Small intestine (tissue), 7 donors: ENCODE data around the gene CCDC149. TPM values are rescaled to one million over a fixed set of nuclear protein-coding genes. Genes with fewer than 3 reads are reported as not detected.

Experiments
- DNase-seq, 2 donors: peaks; one replicate each; pipeline versions ENCODE4 v3.0.0 to v3.0.0-alpha.2; 2013
- FAIRE-seq: peaks from 2 replicates; lab custom pipeline; 2012; peaks lifted over from hg19 to GRCh38; lab: Jason Lieb, UNC
- H3K27ac ChIP-seq, 3 donors: one replicate each; pipeline ENCODE4 v1.5.1; 2013; ENCODE audit warnings: low read length in 2 of 3, mild to moderate bottlenecking in 2 of 3, control low read depth in 1 of 3, inconsistent platforms in 1 of 3, low read depth in 1 of 3, moderate library complexity in 1 of 3
- H3K27me3 ChIP-seq, 3 donors: one replicate each; pipeline ENCODE4 v1.6.1; 2013; ENCODE audit warnings: low read length in 3 of 3, inconsistent platforms in 1 of 3; ENCODE audit not compliant: control insufficient read depth in 3 of 3, insufficient read depth in 3 of 3
- H3K36me3 ChIP-seq, 3 donors: one replicate each; pipeline ENCODE4 v1.6.1; 2013; ENCODE audit warnings: low read length in 3 of 3, inconsistent platforms in 1 of 3, low read depth in 1 of 3, mild to moderate bottlenecking in 1 of 3, moderate library complexity in 1 of 3; ENCODE audit not compliant: control insufficient read depth in 3 of 3, insufficient read depth in 2 of 3
- H3K4me1 ChIP-seq, 3 donors: one replicate each; pipeline ENCODE4 v1.6.1; 2013; ENCODE audit warnings: low read length in 2 of 3, inconsistent platforms in 1 of 3, low read depth in 1 of 3, mild to moderate bottlenecking in 1 of 3, moderate library complexity in 1 of 3; ENCODE audit not compliant: control insufficient read depth in 3 of 3, insufficient read depth in 2 of 3
- H3K4me3 ChIP-seq, 3 donors: one replicate each; pipeline ENCODE4 v1.5.1; 2013; ENCODE audit warnings: low read length in 3 of 3, control low read depth in 1 of 3, inconsistent platforms in 1 of 3, low read depth in 1 of 3, mild to moderate bottlenecking in 1 of 3, moderate library complexity in 1 of 3
- H3K9me3 ChIP-seq, 2 donors: one replicate each; pipeline ENCODE4 v1.6.1; 2013; ENCODE audit warnings: low read depth in 1 of 2, low read length in 1 of 2; ENCODE audit not compliant: control insufficient read depth in 2 of 2, insufficient read depth in 1 of 2
- WGBS, 3 donors: extraction: QIAGEN DNeasy Blood & Tissue Kit; methylation state at CpG; one replicate each; pipeline ENCODE4 v1.1.7; 2013; 5-methylcytosine and 5-hydroxymethylcytosine counted together
- polyA plus RNA-seq, 4 donors: library from polyadenylated mRNA; stranded (reverse) in 3 of 4; unstranded in 1 of 4; fragments of 200-250 nt in 3 of 4; fragments of 120-200 nt in 1 of 4; gene quantifications; one replicate each; pipeline versions ENCODE4 v1.2.1 to v1.2.3, GENCODE V29; 2013
- donor health status: healthy with polysubstance abuse.
- donor health status: control.
- donor health status: control.
- donor health status: Bipolar disorder and iron deficiency.
- donor health status: healthy.

CCDC149 gene
- polyA plus RNA-seq, 4 donors = 2.2 to 13.2 (median 5.2) TPM

- DNase-seq (peak in 1 of 2 donors; percentile 31), FAIRE-seq (no peak)
- no peaks in the 10 kb centered on the region for H3K36me3 ChIP-seq
- peaks cover 0 to 2% (median 0%) of the 10 kb centered on the region in 3 donors for H3K4me1 ChIP-seq
- 21 to 29% (median 28%) methylated on average over 74 to 103 of the region's 103 CpGs for WGBS, 3 donors
- no peak overlapping the region for H3K27ac ChIP-seq
- no peaks in the 10 kb centered on the region for H3K9me3 ChIP-seq
- H3K27me3 ChIP-seq = peaks cover 2 to 64% (median 19%) of the 10 kb centered on the region in 3 donors
- H3K4me3 ChIP-seq = peak overlapping the region in 1 of 3 donors; percentile 12
Observed at GRCh38 chr4:24799544-24800324, 113.1 kb downstream of the CCDC149 start.

- Histone ChIP-seq H3K36me3 (no peaks in the 10 kb centered on the region), H3K4me1 (peaks cover 0 to 2% (median 0%) of the 10 kb centered on the region in 3 donors), H3K9me3 (no peaks in the 10 kb centered on the region), H3K4me3 (no peak overlapping the region), H3K27ac (no peak overlapping the region), H3K27me3 (peaks cover 2 to 64% (median 19%) of the 10 kb centered on the region in 3 donors)
- no peak for FAIRE-seq
- DNase-seq = no peak
- WGBS, 3 donors = 74 to 76% (median 74%) methylated on average over 13 of the region's 13 CpGs
Observed at GRCh38 chr4:24799196-24799543, 113.7 kb downstream of the CCDC149 start.

GRCh38 chr4:24798036-24798610, 114.7 kb downstream of the CCDC149 start:
- DNase-seq = no peak
- H3K27me3 ChIP-seq = peaks cover 2 to 64% (median 19%) of the 10 kb centered on the region in 3 donors
- peaks cover 0 to 3% (median 2%) of the 10 kb centered on the region in 3 donors for H3K4me1 ChIP-seq
- H3K27ac ChIP-seq = no peak overlapping the region
- no peaks in the 10 kb centered on the region for H3K36me3 ChIP-seq
- WGBS, 3 donors = 58 to 64% (median 61%) methylated on average over 5 of the region's 5 CpGs
- H3K9me3 ChIP-seq = no peaks in the 10 kb centered on the region
- FAIRE-seq = no peak
- H3K4me3 ChIP-seq = no peak overlapping the region

- DNase-seq = no peak
Observed at GRCh38 chr4:24796620-24797019, 116.2 kb downstream of the CCDC149 start.

GRCh38 chr4:24795666-24796381, 117.0 kb downstream of the CCDC149 start:
- peak overlapping the region in 1 of 3 donors; percentile 7 for H3K4me3 ChIP-seq

More at GRCh38 chr4:24796620-24797019, 116.2 kb downstream of the CCDC149 start:
- H3K27me3 ChIP-seq = peaks cover 2 to 56% (median 17%) of the 10 kb centered on the region in 3 donors
- H3K4me1 ChIP-seq = peaks cover 0 to 10% (median 3%) of the 10 kb centered on the region in 3 donors
- H3K4me3 ChIP-seq = no peak overlapping the region
- H3K36me3 ChIP-seq = no peaks in the 10 kb centered on the region
- no peaks in the 10 kb centered on the region for H3K9me3 ChIP-seq
- FAIRE-seq = no peak
- no peak overlapping the region for H3K27ac ChIP-seq

GRCh38 chr4:24794916-24795665, 117.8 kb downstream of the CCDC149 start, which contains the start of gene SOD3:
Gene SOD3 (plus strand): TSS chr4:24795573. CDS start chr4:24799522, 3,949 bp downstream.
- peak; percentile 17 to 39 for DNase-seq
- no peak for FAIRE-seq
- Histone ChIP-seq H3K4me1 (peaks cover 0 to 8% (median 3%) of the 10 kb centered on the region in 3 donors), H3K27ac (peak within 1 kb of the TSS in 2 of 3 donors; percentile 12 to 69), H3K36me3 (no peaks in the 10 kb centered on the region), H3K4me3 (peak within 1 kb of the TSS in 1 of 3 donors; percentile 7), H3K9me3 (no peaks in the 10 kb centered on the region), H3K27me3 (peaks cover 2 to 40% (median 7%) of the 10 kb centered on the region in 3 donors)
- WGBS, 3 donors = 21 to 41% (median 36%) methylated on average over 21 of the region's 21 CpGs

More at GRCh38 chr4:24795666-24796381, 117.0 kb downstream of the CCDC149 start:
- Histone ChIP-seq H3K36me3 (no peaks in the 10 kb centered on the region), H3K27ac (peak overlapping the region in 2 of 3 donors; percentile 12 to 69), H3K9me3 (no peaks in the 10 kb centered on the region), H3K27me3 (peaks cover 2 to 48% (median 13%) of the 10 kb centered on the region in 3 donors), H3K4me1 (peaks cover 0 to 10% (median 3%) of the 10 kb centered on the region in 3 donors)
- DNase-seq = no peak
- no peak for FAIRE-seq
- WGBS, 3 donors = 31 to 41% (median 40%) methylated on average over 9 of the region's 9 CpGs

- Histone ChIP-seq H3K27ac (peak overlapping the region in 1 of 3 donors; percentile 69), H3K27me3 (peaks cover under 1 to 40% (median 7%) of the 10 kb centered on the region in 3 donors), H3K9me3 (no peaks in the 10 kb centered on the region), H3K4me1 (peaks cover 0 to 8% (median 3%) of the 10 kb centered on the region in 3 donors), H3K4me3 (no peak overlapping the region), H3K36me3 (no peaks in the 10 kb centered on the region)
- FAIRE-seq (no peak), DNase-seq (no peak)
- 71 to 82% (median 79%) methylated on average over 10 of the region's 10 CpGs for WGBS, 3 donors
Observed at GRCh38 chr4:24794480-24794879, 118.4 kb downstream of the CCDC149 start.
